Brain microvascular endothelial cell (primary cell): ENCODE results near the gene PRAMEF9.
"Not testable (repeated sequence)": the region's sequence is repeated elsewhere in the genome, so short reads cannot be mapped to it uniquely, and the experiment has no call there.

Experiments used
- DNase-seq: peaks from one replicate; pipeline ENCODE4 v3.0.0-alpha.2; 2020
- H3K27ac ChIP-seq: fragments of 250-450 bp; sonication (Bioruptor Pico); 2 replicates; pipeline ENCODE4 v1.5.1; 2020; ENCODE audit warnings: mild to moderate bottlenecking, moderate library complexity
- H3K27me3 ChIP-seq: fragments of 250-450 bp; sonication (Bioruptor Pico); replicated peaks from 2 replicates; pipeline ENCODE4 v1.5.1; 2020; ENCODE audit warnings: mild to moderate bottlenecking
- H3K36me3 ChIP-seq: fragments of 250-450 bp; sonication (Bioruptor Pico); replicated peaks from 2 replicates; pipeline ENCODE4 v1.5.1; 2020; ENCODE audit warnings: mild to moderate bottlenecking
- H3K4me3 ChIP-seq: 2 replicates; pipeline ENCODE4 v1.5.1; 2011; ENCODE audit warnings: low read depth, mild to moderate bottlenecking, control low read depth, low read length, moderate library complexity
- CTCF ChIP-seq: IDR thresholded peaks from 2 replicates; pipeline ENCODE4 v1.5.1; 2011; ENCODE audit warnings: low read depth, mild to moderate bottlenecking, moderate library complexity, low read length, control low read depth, inconsistent platforms; ENCODE audit errors: missing control alignments
- in situ Hi-C: cut with HindIII; loops from 2 replicates; pipeline ENCODE4 v1.10.0; 2017; ENCODE audit warnings: low sequenced_read_pairs, low pct_ligation_motif_present

The PRAMEF9 gene

GRCh38 chr1:13171548-13171947 lies at the start of gene PRAMEF9:
PRAMEF9 (plus strand) TSS chr1:13171848; CDS start chr1:13175281, 3,433 bp downstream.
- H3K27ac ChIP-seq, H3K27me3 ChIP-seq, DNase-seq, in situ Hi-C loops, H3K4me3 ChIP-seq, H3K36me3 ChIP-seq: not testable (repeated sequence)

- in situ Hi-C loops, H3K4me3 ChIP-seq, H3K36me3 ChIP-seq, H3K27ac ChIP-seq, DNase-seq, H3K27me3 ChIP-seq: not testable (repeated sequence)
These were observed 15.7 kb upstream of the PRAMEF9 start, which contains the start of gene PRAMEF26 for GRCh38 chr1:13155909-13156308. PRAMEF26 (minus strand) TSS chr1:13156009; CDS start chr1:13153095, 2,914 bp downstream.

GRCh38 chr1:13165531-13165930 lies 6.1 kb upstream of the PRAMEF9 start, which contains the start of gene HNRNPCL4:
HNRNPCL4 (minus strand) TSS chr1:13165631; CDS start chr1:13165467, 164 bp downstream.
- H3K27ac ChIP-seq, DNase-seq, in situ Hi-C loops, H3K36me3 ChIP-seq, H3K4me3 ChIP-seq, H3K27me3 ChIP-seq: not testable (repeated sequence)

- in situ Hi-C loops: not testable (repeated sequence)
These were observed 29.7 kb downstream of the PRAMEF9 start, which contains the start of gene PRAMEF13 for GRCh38 chr1:13201309-13201708. PRAMEF13 (minus strand) TSS chr1:13201409; CDS start chr1:13199589, 1,820 bp downstream.

GRCh38 chr1:13208712-13209111 lies 37.1 kb downstream of the PRAMEF9 start:
- H3K4me3 ChIP-seq, in situ Hi-C loops, H3K36me3 ChIP-seq, DNase-seq, H3K27ac ChIP-seq, H3K27me3 ChIP-seq: not testable (repeated sequence)

More at GRCh38 chr1:13201309-13201708, 29.7 kb downstream of the PRAMEF9 start, which contains the start of gene PRAMEF13:
- DNase-seq, H3K36me3 ChIP-seq, H3K27ac ChIP-seq, H3K27me3 ChIP-seq, H3K4me3 ChIP-seq: not testable (repeated sequence)

GRCh38 chr1:13216619-13217018 lies 45.0 kb downstream of the PRAMEF9 start:
- H3K4me3 ChIP-seq, H3K27me3 ChIP-seq, H3K27ac ChIP-seq, H3K36me3 ChIP-seq, in situ Hi-C loops, DNase-seq: not testable (repeated sequence)

- DNase-seq, H3K36me3 ChIP-seq, H3K4me3 ChIP-seq, H3K27me3 ChIP-seq, in situ Hi-C loops, H3K27ac ChIP-seq: not testable (repeated sequence)
These were observed 47.6 kb downstream of the PRAMEF9 start for GRCh38 chr1:13219203-13219602.

GRCh38 chr1:13222788-13223187 lies 51.1 kb downstream of the PRAMEF9 start:
- DNase-seq, H3K36me3 ChIP-seq, H3K27ac ChIP-seq, H3K27me3 ChIP-seq, H3K4me3 ChIP-seq, in situ Hi-C loops: not testable (repeated sequence)

GRCh38 chr1:13224480-13225060 lies 52.9 kb downstream of the PRAMEF9 start:
- DNase-seq: no peak
- Histone ChIP-seq H3K4me3 (no peak overlapping the region), H3K36me3 (no peaks in the 10 kb centered on the region), H3K27ac (no peak overlapping the region), H3K27me3 (no peaks in the 10 kb centered on the region)
- in situ Hi-C loops: no loop called here
- no peak for TF ChIP-seq CTCF

- H3K4me3 ChIP-seq, DNase-seq, H3K27ac ChIP-seq, H3K27me3 ChIP-seq, H3K36me3 ChIP-seq, in situ Hi-C loops: not testable (repeated sequence)
These were observed 54.1 kb downstream of the PRAMEF9 start, which contains the start of gene PRAMEF18 for GRCh38 chr1:13225675-13226204. PRAMEF18 (minus strand) TSS chr1:13226154; CDS start chr1:13226106, 48 bp downstream.

GRCh38 chr1:13227271-13228055 lies 55.8 kb downstream of the PRAMEF9 start:
- H3K36me3 ChIP-seq, H3K27ac ChIP-seq, DNase-seq, H3K27me3 ChIP-seq, in situ Hi-C loops, H3K4me3 ChIP-seq: not testable (repeated sequence)
